Stimulated activated CD8-positive, alpha-beta memory T cell treated with anti-CD3 and anti-CD28 coated beads, Interleukin-2, amount 100 ng/mL, for 48 hours (primary cell): Measurements from ENCODE around the gene DCK.
A peak's percentile ranks its signal among the peaks of the same experiment; 100 is the strongest.

Source experiments
- DNase-seq, 2 donors: peaks; one replicate each; pipeline ENCODE4 v3.0.0-alpha.2; 2020; ENCODE audit warnings: low read depth in 2 of 2

Gene DCK

GRCh38 chr4:70993181-70994068 is at the start of gene DCK:
Gene DCK (plus strand): TSS chr4:70993649. CDS start chr4:70993836, 187 bp downstream.
- peak; percentile 81 to 84 for DNase-seq

- no peak for DNase-seq
Observed at GRCh38 chr4:70945046-70945445, 48.4 kb upstream of the DCK start.

- no peak for DNase-seq
Observed at GRCh38 chr4:70945452-70946055, 47.9 kb upstream of the DCK start.

- DNase-seq: no peak
Observed at GRCh38 chr4:70946939-70947338, 46.5 kb upstream of the DCK start.

- no peak for DNase-seq
Observed at GRCh38 chr4:70948665-70949260, 44.7 kb upstream of the DCK start.

- DNase-seq: no peak
Observed at GRCh38 chr4:70954032-70954431, 39.4 kb upstream of the DCK start.

GRCh38 chr4:70956549-70957210 is 36.8 kb upstream of the DCK start:
- no peak for DNase-seq

- DNase-seq: no peak
Observed at GRCh38 chr4:70958681-70959080, 34.8 kb upstream of the DCK start.

GRCh38 chr4:70969076-70969475 is 24.4 kb upstream of the DCK start:
- DNase-seq: no peak

GRCh38 chr4:70976252-70976651 is 17.2 kb upstream of the DCK start:
- no peak for DNase-seq

- DNase-seq: no peak
Observed at GRCh38 chr4:70979445-70980008, 13.9 kb upstream of the DCK start.

GRCh38 chr4:70980196-70980595 is 13.3 kb upstream of the DCK start:
- no peak for DNase-seq

GRCh38 chr4:70984106-70984505 is 9.3 kb upstream of the DCK start:
- DNase-seq: no peak

GRCh38 chr4:70984589-70984988 is 8.9 kb upstream of the DCK start:
- DNase-seq: no peak

GRCh38 chr4:70991596-70991995 is 1.9 kb upstream of the DCK start:
- DNase-seq: no peak

GRCh38 chr4:70992391-70992881 is 1.0 kb upstream of the DCK start:
- DNase-seq: no peak

GRCh38 chr4:70994069-70994366 is 569 bp downstream of the DCK start:
- no peak for DNase-seq

GRCh38 chr4:70994387-70995099 is 1.1 kb downstream of the DCK start:
- no peak for DNase-seq

GRCh38 chr4:70996018-70996360 is 2.5 kb downstream of the DCK start:
- DNase-seq: no peak

- no peak for DNase-seq
Observed at GRCh38 chr4:70997036-70997435, 3.6 kb downstream of the DCK start.

- no peak for DNase-seq
Observed at GRCh38 chr4:70997546-70997945, 4.1 kb downstream of the DCK start.
